CD4-positive, alpha-beta T cell (primary cell): ENCODE results near the gene RERE. TPM values are rescaled to one million over a fixed set of nuclear protein-coding genes. Genes with fewer than 3 reads are reported as not detected.

Source experiments
- ATAC-seq: fragments of 200-7000 bp; cut with Tn5 transposase; one replicate; pipeline ENCODE4 v1.10.0; 2022; ENCODE audit warnings: mild to moderate bottlenecking; ENCODE audit not compliant: poor library complexity
- CTCF ChIA-PET: fragments of 350-600 bp; sonication (Branson Sonifier 250); formaldehyde crosslinking; loops from one replicate; lab custom pipeline; 2021; ENCODE audit warnings: antibody characterized with exemption, inconsistent platforms; lab: Charles Lee
- POLR2A ChIA-PET: fragments of 350-600 bp; sonication (Branson Sonifier 250); formaldehyde crosslinking; loops from one replicate; lab custom pipeline; 2021; ENCODE audit warnings: antibody characterized with exemption, inconsistent platforms; lab: Charles Lee
- DNase-seq, 14 experiments: peaks; one replicate each; pipeline ENCODE4 v3.0.0-alpha.2; 2013 to 2020; ENCODE audit warnings: mixed read lengths in 2 of 14
- H3K27ac ChIP-seq, 2 donors: one replicate each; pipeline versions ENCODE4 v1.5.1 to v1.7.0; 2013; ENCODE audit warnings: low read length in 2 of 2, low read depth in 1 of 2, mild to moderate bottlenecking in 1 of 2
- H3K27me3 ChIP-seq, 2 experiments: 1 replicate in 1 of 2; 2 replicates in 1 of 2; pipeline versions ENCODE4 v1.6.1 to v1.7.0; 2013; ENCODE audit warnings: low read length in 2 of 2, control low read depth in 1 of 2, mild to moderate bottlenecking in 1 of 2, moderate library complexity in 1 of 2; ENCODE audit not compliant: insufficient read depth in 2 of 2, control insufficient read depth in 1 of 2
- H3K36me3 ChIP-seq: one replicate; pipeline ENCODE4 v1.6.1; 2013; ENCODE audit warnings: low read length, control low read depth; ENCODE audit not compliant: insufficient read depth
- H3K4me1 ChIP-seq: one replicate; pipeline ENCODE4 v1.6.1; 2013; ENCODE audit warnings: low read length, control low read depth; ENCODE audit not compliant: insufficient read depth
- H3K4me3 ChIP-seq: one replicate; pipeline ENCODE4 v1.5.1; 2013; ENCODE audit warnings: mild to moderate bottlenecking, low read length, moderate library complexity
- H3K9me3 ChIP-seq, 2 experiments: 1 replicate in 1 of 2; 2 replicates in 1 of 2; pipeline versions ENCODE4 v1.6.1 to v1.7.0; 2013; ENCODE audit warnings: low read length in 2 of 2, mild to moderate bottlenecking in 2 of 2, control low read depth in 1 of 2, moderate library complexity in 1 of 2; ENCODE audit not compliant: control insufficient read depth in 1 of 2, insufficient read depth in 1 of 2
- H3K27ac Mint-ChIP-seq: one replicate; pipeline ENCODE4 v1.8.0; 2020; ENCODE audit warnings: mixed read lengths
- H3K27me3 Mint-ChIP-seq: one replicate; pipeline ENCODE4 v1.8.0; 2021; ENCODE audit warnings: mixed read lengths
- H3K36me3 Mint-ChIP-seq: one replicate; pipeline ENCODE4 v1.8.0; 2021; ENCODE audit warnings: low read depth, mixed read lengths
- H3K4me1 Mint-ChIP-seq: one replicate; pipeline ENCODE4 v1.8.0; 2021; ENCODE audit warnings: low read depth, mixed read lengths
- H3K4me3 Mint-ChIP-seq: one replicate; pipeline ENCODE4 v1.8.0; 2020; ENCODE audit warnings: mild to moderate bottlenecking, mixed read lengths
- H3K9me3 Mint-ChIP-seq: one replicate; pipeline ENCODE4 v1.8.0; 2020; ENCODE audit warnings: mixed read lengths
- intact Hi-C, 2 experiments: fragments of 100-400 bp; cut with DNase I in 1 of 2; cut with micrococcal nuclease in 1 of 2; formaldehyde crosslinking; loops; one replicate each; pipeline versions ENCODE4 v1.15.1 to v1.9.0; 2023 to 2025; cut with DNase I, micrococcal nuclease
- total RNA-seq, 174 experiments: library from RNA in 2 of 174; stranded (reverse) in 2 of 174; gene quantifications; one replicate each; pipeline ENCODE4 v1.2.3 and lab custom pipeline; 2021 to 2026
- TF ChIP-seq, protein P1 (sequence below): fragments of 200-600 bp; IDR thresholded peaks from one replicate; pipeline ENCODE4 v1.8.0; 2022; ENCODE audit warnings: antibody characterized with exemption, mild to moderate bottlenecking

Gene RERE
- total RNA-seq, 2 experiments from 2014 or later, result 78.4 to 84.0 TPM

DNA sequence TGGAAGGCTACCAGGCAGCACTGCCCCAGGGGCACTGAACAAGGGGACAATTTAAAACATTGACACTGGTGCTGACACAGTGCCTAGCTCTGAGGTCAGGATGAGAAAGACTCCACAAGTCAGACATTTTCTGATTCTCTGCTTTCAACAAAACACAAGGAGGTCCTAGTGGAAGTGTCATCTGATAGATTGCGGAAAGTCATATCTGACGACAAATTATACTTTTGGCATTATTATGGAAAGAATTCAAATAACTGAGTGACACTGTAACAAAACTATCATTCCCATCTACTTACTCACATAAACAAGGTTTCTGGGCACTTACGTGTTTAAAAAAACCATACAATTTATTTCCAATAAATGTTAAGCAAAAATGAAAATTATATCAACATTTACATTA, 376.0 kb downstream of the RERE start:
- ChIA-PET POLR2A (interaction anchor here (0.9 to 1.8 kb wide), 2 partner anchors 11 to 13 kb away, joined by 4 to 5 read pairs; no protein-coding TSS in a partner anchor), CTCF (interaction anchor here (1.2 kb wide), 1 partner anchor 10 kb away, joined by 4 read pairs; no protein-coding TSS in a partner anchor)
- no peaks in the 10 kb centered on the region for H3K4me1 ChIP-seq
- no peak for DNase-seq
- H3K27me3 ChIP-seq, result no peaks in the 10 kb centered on the region
- ATAC-seq, result no peak
- peaks cover 0 to 13% of the 10 kb centered on the region in 2 experiments for H3K9me3 ChIP-seq
- Mint-ChIP-seq H3K27me3 (no peaks in the 10 kb centered on the region), H3K9me3 (peaks cover 3% of the 10 kb centered on the region), H3K27ac (no peak overlapping the region), H3K4me3 (no peak overlapping the region), H3K36me3 (peaks cover 50% of the 10 kb centered on the region), H3K4me1 (peaks cover 13% of the 10 kb centered on the region)
- H3K27ac ChIP-seq, result no peak overlapping the region
- H3K36me3 ChIP-seq, result peaks cover 8% of the 10 kb centered on the region
- TF ChIP-seq, protein P1, sequence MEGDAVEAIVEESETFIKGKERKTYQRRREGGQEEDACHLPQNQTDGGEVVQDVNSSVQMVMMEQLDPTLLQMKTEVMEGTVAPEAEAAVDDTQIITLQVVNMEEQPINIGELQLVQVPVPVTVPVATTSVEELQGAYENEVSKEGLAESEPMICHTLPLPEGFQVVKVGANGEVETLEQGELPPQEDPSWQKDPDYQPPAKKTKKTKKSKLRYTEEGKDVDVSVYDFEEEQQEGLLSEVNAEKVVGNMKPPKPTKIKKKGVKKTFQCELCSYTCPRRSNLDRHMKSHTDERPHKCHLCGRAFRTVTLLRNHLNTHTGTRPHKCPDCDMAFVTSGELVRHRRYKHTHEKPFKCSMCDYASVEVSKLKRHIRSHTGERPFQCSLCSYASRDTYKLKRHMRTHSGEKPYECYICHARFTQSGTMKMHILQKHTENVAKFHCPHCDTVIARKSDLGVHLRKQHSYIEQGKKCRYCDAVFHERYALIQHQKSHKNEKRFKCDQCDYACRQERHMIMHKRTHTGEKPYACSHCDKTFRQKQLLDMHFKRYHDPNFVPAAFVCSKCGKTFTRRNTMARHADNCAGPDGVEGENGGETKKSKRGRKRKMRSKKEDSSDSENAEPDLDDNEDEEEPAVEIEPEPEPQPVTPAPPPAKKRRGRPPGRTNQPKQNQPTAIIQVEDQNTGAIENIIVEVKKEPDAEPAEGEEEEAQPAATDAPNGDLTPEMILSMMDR, result no peak
- intact Hi-C loops, result no loop called here
- H3K4me3 ChIP-seq, result no peak overlapping the region

DNA sequence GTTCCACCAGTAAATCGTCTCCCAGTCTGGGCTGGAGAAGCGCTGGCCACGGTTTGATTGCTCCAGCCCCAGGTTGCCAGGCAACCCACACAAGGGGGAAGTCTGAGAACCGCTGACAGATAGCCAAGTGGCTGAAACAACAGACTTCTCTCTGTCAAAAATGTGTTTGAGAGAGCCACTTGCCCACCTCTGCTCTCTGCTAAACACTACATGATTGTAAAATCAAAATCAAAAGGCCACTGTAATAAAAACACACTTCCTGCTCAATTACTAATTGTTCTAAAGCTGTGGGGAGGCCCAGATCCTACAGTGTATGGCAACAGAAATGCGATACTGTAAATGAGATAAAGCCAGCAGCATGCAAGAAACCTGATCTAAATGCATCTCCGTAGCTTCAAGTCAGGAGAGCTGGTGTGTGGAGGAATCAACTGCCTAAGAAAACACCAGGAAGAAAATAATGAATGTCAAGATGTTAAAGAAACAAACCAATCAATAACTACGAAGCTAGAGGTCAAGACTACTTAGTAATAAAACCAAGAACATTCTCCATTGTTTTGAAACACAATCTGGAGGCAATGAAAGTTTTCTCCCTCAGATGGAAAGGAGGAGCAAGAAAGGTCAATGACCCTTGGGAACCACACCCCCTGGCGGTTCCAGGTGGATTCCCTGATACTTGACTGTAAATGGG, 378.3 kb downstream of the RERE start:
- CTCF ChIA-PET, result interaction anchor here (1.1 kb wide), 1 partner anchor 30 kb away, joined by 4 read pairs; no protein-coding TSS in a partner anchor
- Mint-ChIP-seq H3K4me3 (no peak overlapping the region), H3K9me3 (peaks cover under 1% of the 10 kb centered on the region), H3K4me1 (peaks cover 17% of the 10 kb centered on the region), H3K36me3 (peaks cover 50% of the 10 kb centered on the region), H3K27me3 (no peaks in the 10 kb centered on the region), H3K27ac (no peak overlapping the region)
- no peak overlapping the region for H3K4me3 ChIP-seq
- H3K9me3 ChIP-seq, result peaks cover 0 to 13% of the 10 kb centered on the region in 2 experiments
- DNase-seq (peak in 2 of 14 experiments; percentile 38 to 42), ATAC-seq (no peak)
- POLR2A ChIA-PET, result interaction anchor here (1.5 kb wide), 1 partner anchor 15 kb away, joined by 4 read pairs; no protein-coding TSS in a partner anchor
- intact Hi-C loops, result no loop called here
- no peaks in the 10 kb centered on the region for H3K27me3 ChIP-seq
- H3K27ac ChIP-seq, result no peak overlapping the region
- TF ChIP-seq, protein P1, result no peak
- H3K36me3 ChIP-seq, result peaks cover 8% of the 10 kb centered on the region
- no peaks in the 10 kb centered on the region for H3K4me1 ChIP-seq

DNA sequence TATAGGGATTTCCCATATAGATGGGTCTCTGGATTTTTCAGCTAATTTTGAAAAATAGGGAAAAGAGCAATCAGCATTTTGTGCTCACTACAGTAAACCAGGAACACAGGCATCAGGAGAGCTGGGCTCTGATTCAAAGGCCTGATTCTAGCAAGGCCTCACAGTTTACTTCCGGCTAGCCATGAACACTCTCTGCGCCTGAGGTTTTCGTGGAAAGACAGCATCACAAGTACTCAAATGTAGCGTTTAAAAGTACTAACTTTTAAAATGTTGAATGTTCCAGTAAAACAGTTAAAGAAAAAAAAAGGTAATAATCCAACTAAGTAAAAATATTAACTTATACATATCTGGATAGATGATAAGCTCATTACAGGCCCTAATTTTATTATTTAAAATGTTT, 379.0 kb downstream of the RERE start:
- Mint-ChIP-seq H3K9me3 (no peaks in the 10 kb centered on the region), H3K27me3 (no peaks in the 10 kb centered on the region), H3K4me1 (peaks cover 17% of the 10 kb centered on the region), H3K36me3 (peaks cover 49% of the 10 kb centered on the region), H3K4me3 (no peak overlapping the region), H3K27ac (no peak overlapping the region)
- no peak for DNase-seq
- ChIA-PET CTCF (interaction anchor here (0.8 kb wide), 1 partner anchor 30 kb away, joined by 3 read pairs; no protein-coding TSS in a partner anchor), POLR2A (no interaction called here)
- no peak for ATAC-seq
- no peak overlapping the region for H3K4me3 ChIP-seq
- peaks cover 0 to 6% of the 10 kb centered on the region in 2 experiments for H3K9me3 ChIP-seq
- TF ChIP-seq, protein P1, result no peak
- H3K36me3 ChIP-seq, result peaks cover 3% of the 10 kb centered on the region
- no peaks in the 10 kb centered on the region for H3K4me1 ChIP-seq
- H3K27ac ChIP-seq, result no peak overlapping the region
- intact Hi-C loops, result no loop called here
- H3K27me3 ChIP-seq, result no peaks in the 10 kb centered on the region
